Activated CD4-positive, alpha-beta T cell treated with anti-CD3 and anti-CD28 coated beads, Interleukin-2, amount 50 U/mL, for 1 hour (primary cell): ENCODE results near the gene THYN1.
"Not testable (repeated sequence)": the region's sequence is repeated elsewhere in the genome, so short reads cannot be mapped to it uniquely, and the experiment has no call there.

Experiments used
- DNase-seq: peaks from one replicate; pipeline ENCODE4 v3.0.0-alpha.2; 2020

Gene THYN1

GRCh38 chr11:134273317-134273712, 20.2 kb upstream of the THYN1 start:
- no peak for DNase-seq

DNA sequence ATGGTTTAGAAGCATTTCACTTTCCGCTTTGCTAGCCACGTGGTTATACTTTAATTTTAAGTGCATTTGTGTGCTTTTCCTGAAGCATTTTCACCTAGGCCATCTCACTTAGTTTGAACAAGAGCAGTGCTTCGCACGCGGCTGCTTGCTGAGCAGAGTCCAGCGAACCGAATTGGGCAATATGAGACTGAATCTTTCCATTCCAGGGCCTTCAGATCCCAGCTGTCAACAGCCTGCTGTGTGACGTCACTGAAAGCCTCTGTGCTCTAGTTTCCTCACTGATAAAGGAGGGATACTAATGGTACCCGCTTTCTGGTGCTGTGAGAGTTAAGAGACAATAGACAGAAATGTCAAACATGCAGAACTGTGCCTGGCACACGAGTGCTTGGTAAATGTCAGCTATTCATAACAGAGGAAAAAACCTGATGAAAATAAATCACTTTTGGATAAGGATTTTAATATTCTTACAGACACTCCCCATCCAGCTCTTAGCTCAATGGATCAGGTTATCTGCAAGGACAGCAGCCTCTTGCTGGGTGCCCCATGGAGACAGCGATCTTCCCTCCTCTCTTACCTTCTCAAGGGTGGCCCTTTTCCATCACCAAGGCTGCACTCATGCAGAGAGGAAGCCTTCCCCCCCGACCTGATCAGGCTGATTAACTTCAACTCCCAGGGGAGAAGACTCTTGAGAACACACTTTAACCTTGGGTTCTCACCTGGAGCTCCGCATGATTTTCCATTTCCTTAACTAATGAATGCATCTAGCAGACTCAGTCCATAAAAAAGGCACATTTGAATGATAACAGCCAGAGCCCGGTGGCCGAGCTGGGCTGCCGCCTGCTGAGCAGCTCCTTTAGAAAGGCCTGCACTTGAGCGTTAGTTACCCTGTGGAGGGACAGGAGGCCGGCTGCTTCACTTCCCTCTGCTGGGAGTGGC, 19.5 kb upstream of the THYN1 start:
- DNase-seq, result no peak

GRCh38 chr11:134271978-134272377, 18.8 kb upstream of the THYN1 start:
- DNase-seq, result no peak

GRCh38 chr11:134270250-134270714, 17.1 kb upstream of the THYN1 start:
- no peak for DNase-seq

GRCh38 chr11:134267966-134268365, 14.8 kb upstream of the THYN1 start:
- DNase-seq, result no peak

GRCh38 chr11:134267461-134267860, 14.3 kb upstream of the THYN1 start:
- no peak for DNase-seq

GRCh38 chr11:134266841-134267251, 13.7 kb upstream of the THYN1 start:
- DNase-seq, result no peak

DNA sequence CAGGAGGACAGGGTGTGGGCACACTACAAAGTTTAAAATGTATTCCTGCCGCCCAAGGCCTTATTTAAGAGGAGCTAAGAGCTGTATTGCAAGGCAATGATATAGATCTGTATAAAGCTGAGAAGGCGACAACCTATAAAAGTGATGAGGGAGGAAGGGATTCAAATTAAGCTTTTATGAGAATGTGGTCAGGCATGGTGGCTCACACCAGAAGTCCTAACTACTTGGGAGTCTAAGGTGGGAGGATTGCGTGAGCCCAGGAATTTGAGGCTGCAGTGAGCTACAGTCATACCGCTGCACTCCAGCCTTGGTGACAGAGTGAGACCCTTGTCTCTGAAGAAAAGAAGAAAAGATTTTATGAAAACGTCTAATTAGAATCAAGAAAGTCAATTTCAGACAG, 13.3 kb upstream of the THYN1 start:
- no peak for DNase-seq

- DNase-seq, result no peak
These were observed 12.0 kb upstream of the THYN1 start for GRCh38 chr11:134264966-134265764.

DNA sequence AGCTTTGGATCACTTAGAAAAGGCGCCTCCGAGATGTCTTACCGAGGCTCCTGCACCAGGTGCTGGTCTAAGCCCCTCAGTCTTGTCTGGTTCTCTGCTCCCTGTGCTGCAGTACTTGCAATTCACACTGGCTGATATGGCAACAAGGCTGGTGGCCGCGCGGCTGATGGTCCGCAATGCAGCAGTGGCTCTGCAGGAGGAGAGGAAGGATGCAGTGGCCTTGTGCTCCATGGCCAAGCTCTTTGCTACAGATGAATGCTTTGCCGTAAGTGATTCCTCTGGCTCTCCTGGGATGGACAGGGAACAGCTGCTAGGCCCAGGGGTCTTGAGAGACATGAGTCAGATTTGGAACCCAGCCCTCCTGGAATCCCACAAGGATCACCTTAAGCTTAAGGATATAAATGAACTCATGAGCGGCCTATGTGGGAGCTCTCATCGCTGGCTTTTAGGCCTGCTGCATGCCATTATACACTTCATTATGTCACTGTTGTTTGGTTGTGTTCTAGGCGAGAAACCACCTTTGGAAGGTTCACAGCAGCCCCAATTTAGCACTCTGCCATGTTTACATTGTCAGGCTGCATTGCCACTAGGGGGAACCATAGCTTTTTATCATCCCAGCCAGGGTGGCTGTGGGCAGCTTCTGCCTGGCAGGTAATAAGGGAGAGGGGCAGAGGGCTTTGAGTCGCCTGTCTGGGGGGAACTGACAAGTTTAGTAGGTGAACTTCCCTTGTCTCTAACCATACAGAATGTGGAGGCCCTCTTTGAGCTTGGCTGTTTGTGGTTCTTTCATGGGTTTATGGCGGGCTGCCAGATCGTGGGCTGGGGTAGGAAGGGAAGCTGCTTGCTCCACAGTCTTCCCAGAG, 8.7 kb upstream of the THYN1 start:
- peak; percentile 28 for DNase-seq

DNA sequence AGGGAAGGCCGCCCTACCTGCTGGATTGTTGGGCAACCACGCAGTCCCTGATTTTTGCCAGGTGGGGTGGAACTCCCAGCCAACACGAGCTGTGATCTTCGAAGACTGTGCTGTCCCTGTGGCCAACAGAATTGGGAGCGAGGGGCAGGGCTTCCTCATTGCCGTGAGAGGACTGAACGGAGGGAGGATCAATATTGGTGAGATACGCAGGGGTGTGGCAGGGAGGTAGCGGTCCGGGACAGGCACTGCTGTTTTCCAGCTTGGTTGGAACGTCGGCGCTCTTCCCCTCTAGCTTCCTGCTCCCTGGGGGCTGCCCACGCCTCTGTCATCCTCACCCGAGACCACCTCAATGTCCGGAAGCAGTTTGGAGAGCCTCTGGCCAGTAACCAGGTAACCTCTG, 7.8 kb upstream of the THYN1 start:
- no peak for DNase-seq

GRCh38 chr11:134260503-134260902, 7.4 kb upstream of the THYN1 start:
- DNase-seq, result no peak

DNA sequence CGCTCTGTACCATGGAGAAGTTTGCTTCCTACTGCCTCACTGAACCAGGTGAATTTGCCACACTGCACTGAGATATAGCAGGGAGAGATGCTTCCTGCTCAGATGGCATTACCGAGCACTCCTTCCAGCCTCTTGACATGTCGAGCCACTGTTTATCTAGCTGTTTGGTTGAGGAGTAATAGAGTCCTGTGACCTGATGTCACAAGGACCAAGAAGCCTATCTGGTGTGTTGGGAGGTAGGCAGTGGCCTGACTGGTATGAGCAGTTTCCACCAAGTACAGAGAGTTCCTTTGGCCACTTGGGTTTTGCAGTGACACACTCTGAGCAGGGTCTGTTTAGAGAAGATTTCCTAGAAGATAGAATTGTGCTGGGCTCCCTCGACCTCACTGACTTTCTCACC, 5.4 kb upstream of the THYN1 start:
- no peak for DNase-seq

GRCh38 chr11:134257101-134257500, 3.9 kb upstream of the THYN1 start:
- DNase-seq, result no peak

GRCh38 chr11:134255184-134255561, 2.0 kb upstream of the THYN1 start:
- DNase-seq, result not testable (repeated sequence)

GRCh38 chr11:134254433-134255183, 1.5 kb upstream of the THYN1 start:
- no peak for DNase-seq

- DNase-seq, result no peak
These were observed 585 bp downstream of the THYN1 start for GRCh38 chr11:134252346-134253187.

GRCh38 chr11:134250675-134251074, 2.5 kb downstream of the THYN1 start:
- DNase-seq, result no peak

DNA sequence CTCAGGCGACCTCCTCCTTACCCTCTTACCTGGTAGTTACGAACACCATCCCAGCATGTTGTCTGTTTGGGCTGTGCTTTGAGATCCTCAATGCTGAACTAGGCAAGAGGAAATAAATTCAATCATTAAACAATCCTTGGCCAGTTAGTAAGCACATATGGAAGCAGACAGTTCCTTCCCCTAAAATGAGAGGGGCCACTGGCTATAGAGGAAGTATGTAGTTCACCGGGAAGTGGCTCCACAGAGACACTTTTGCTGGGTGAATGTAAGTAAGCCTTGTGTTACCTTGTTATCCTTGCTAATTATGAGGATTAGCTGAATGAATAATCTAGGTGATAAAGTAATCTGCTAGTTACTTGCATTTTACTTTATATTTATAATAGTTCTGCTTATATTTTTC, 2.9 kb downstream of the THYN1 start:
- no peak for DNase-seq

GRCh38 chr11:134248910-134249480, 4.2 kb downstream of the THYN1 start:
- DNase-seq, result no peak

- no peak for DNase-seq
These were observed 6.5 kb downstream of the THYN1 start for GRCh38 chr11:134246678-134247077.
